ENCODE measurements around the gene PRODH.
"Not testable (repeated sequence)": the region's sequence is repeated elsewhere in the genome, so short reads cannot be mapped to it uniquely, and the experiment has no call there.

PRODH gene

DNA sequence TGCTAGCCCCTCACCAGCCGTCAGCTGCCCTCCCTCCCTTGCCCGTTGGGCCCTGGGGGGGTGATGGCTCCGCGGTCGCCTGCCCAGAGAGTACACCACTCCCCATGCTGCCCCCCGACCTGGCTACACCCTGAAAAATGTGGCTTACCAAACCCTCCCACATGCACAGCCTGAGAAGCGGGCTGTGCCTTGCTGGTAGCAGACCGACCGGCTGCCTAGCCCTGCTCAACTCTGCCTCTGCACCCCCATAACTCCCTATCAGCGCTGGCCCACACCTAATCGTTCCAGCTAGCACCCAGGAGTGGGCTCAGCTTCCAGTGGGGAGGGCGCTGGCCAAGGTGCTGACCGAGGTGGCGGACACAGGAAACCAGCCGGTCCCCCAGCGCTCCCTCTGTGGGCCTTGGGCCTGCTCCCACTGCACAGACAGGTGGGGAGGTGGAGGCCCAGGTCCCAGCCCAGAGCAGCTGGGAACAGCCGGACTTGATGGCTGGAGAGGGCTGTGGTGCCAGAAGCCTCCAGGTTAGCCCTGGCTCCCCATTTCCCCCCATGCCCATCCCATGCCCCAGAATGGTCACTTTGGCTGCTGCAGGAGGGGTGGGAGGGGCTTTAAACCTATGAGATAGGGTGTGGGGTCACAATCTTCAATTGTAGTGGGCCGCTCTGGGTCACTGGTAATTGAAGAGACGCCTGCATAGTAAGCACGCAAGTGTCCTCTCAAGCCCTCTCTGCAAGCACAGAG, 32.1 kb upstream of the PRODH start:
- Histone ChIP-seq H3K36me3 (ENCODE audit: control insufficient read depth in 2 of 2, insufficient read depth in 1 of 2, low read length in 2 of 2) (no peaks in the 10 kb centered on the region), H3K4me1 (ENCODE audit: control insufficient read depth, insufficient read depth, low read length) (no peaks in the 10 kb centered on the region), H3K27ac (ENCODE audit: extremely low read depth, low read depth, low read length) (no peak overlapping the region), H3K9me3 (ENCODE audit: control insufficient read depth, insufficient read depth, low read depth, low read length) (no peaks in the 10 kb centered on the region), H3K4me3 (ENCODE audit: low read depth, low read length) (no peak overlapping the region)
- CTCF ChIA-PET, result interaction anchor here (0.5 kb wide), 1 partner anchor 400 kb away, joined by 3 read pairs; no protein-coding TSS in a partner anchor
- POLR2A ChIA-PET, result no interaction called here
- no peak for TF ChIP-seq ZNF146 (tag by site-specific recombination; IDR thresholded peaks at IDR 0.05)
- TF ChIP-seq, protein P1, sequence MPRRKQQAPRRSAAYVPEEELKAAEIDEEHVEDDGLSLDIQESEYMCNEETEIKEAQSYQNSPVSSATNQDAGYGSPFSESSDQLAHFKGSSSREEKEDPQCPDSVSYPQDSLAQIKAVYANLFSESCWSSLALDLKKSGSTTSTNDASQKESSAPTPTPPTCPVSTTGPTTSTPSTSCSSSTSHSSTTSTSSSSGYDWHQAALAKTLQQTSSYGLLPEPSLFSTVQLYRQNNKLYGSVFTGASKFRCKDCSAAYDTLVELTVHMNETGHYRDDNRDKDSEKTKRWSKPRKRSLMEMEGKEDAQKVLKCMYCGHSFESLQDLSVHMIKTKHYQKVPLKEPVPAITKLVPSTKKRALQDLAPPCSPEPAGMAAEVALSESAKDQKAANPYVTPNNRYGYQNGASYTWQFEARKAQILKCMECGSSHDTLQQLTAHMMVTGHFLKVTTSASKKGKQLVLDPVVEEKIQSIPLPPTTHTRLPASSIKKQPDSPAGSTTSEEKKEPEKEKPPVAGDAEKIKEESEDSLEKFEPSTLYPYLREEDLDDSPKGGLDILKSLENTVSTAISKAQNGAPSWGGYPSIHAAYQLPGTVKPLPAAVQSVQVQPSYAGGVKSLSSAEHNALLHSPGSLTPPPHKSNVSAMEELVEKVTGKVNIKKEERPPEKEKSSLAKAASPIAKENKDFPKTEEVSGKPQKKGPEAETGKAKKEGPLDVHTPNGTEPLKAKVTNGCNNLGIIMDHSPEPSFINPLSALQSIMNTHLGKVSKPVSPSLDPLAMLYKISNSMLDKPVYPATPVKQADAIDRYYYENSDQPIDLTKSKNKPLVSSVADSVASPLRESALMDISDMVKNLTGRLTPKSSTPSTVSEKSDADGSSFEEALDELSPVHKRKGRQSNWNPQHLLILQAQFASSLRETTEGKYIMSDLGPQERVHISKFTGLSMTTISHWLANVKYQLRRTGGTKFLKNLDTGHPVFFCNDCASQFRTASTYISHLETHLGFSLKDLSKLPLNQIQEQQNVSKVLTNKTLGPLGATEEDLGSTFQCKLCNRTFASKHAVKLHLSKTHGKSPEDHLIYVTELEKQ (tag by site-specific recombination; IDR thresholded peaks at IDR 0.05; ENCODE audit: borderline replicate concordance), result no peak
- TF ChIP-seq, protein P2, sequence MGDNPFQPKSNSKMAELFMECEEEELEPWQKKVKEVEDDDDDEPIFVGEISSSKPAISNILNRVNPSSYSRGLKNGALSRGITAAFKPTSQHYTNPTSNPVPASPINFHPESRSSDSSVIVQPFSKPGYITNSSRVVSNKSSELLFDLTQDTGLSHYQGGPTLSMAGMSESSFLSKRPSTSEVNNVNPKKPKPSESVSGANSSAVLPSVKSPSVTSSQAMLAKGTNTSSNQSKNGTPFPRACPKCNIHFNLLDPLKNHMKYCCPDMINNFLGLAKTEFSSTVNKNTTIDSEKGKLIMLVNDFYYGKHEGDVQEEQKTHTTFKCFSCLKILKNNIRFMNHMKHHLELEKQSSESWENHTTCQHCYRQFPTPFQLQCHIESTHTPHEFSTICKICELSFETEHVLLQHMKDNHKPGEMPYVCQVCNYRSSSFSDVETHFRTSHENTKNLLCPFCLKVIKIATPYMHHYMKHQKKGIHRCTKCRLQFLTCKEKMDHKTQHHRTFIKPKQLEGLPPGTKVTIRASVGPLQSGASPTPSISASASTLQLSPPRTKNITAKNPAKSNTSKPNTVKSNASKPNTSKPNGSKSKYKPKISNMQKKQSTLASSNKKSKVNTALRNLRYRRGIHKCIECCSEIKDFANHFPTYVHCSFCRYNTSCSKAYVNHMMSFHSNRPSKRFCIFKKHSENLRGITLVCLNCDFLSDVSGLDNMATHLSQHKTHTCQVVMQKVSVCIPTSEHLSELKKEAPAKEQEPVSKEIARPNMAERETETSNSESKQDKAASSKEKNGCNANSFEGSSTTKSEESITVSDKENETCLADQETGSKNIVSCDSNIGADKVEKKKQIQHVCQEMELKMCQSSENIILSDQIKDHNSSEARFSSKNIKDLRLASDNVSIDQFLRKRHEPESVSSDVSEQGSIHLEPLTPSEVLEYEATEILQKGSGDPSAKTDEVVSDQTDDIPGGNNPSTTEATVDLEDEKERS (tag by site-specific recombination; IDR thresholded peaks at IDR 0.05), result no peak
- TF ChIP-seq, protein P3, sequence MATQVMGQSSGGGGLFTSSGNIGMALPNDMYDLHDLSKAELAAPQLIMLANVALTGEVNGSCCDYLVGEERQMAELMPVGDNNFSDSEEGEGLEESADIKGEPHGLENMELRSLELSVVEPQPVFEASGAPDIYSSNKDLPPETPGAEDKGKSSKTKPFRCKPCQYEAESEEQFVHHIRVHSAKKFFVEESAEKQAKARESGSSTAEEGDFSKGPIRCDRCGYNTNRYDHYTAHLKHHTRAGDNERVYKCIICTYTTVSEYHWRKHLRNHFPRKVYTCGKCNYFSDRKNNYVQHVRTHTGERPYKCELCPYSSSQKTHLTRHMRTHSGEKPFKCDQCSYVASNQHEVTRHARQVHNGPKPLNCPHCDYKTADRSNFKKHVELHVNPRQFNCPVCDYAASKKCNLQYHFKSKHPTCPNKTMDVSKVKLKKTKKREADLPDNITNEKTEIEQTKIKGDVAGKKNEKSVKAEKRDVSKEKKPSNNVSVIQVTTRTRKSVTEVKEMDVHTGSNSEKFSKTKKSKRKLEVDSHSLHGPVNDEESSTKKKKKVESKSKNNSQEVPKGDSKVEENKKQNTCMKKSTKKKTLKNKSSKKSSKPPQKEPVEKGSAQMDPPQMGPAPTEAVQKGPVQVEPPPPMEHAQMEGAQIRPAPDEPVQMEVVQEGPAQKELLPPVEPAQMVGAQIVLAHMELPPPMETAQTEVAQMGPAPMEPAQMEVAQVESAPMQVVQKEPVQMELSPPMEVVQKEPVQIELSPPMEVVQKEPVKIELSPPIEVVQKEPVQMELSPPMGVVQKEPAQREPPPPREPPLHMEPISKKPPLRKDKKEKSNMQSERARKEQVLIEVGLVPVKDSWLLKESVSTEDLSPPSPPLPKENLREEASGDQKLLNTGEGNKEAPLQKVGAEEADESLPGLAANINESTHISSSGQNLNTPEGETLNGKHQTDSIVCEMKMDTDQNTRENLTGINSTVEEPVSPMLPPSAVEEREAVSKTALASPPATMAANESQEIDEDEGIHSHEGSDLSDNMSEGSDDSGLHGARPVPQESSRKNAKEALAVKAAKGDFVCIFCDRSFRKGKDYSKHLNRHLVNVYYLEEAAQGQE (tag by site-specific recombination; IDR thresholded peaks at IDR 0.05), result peak; percentile 94

DNA sequence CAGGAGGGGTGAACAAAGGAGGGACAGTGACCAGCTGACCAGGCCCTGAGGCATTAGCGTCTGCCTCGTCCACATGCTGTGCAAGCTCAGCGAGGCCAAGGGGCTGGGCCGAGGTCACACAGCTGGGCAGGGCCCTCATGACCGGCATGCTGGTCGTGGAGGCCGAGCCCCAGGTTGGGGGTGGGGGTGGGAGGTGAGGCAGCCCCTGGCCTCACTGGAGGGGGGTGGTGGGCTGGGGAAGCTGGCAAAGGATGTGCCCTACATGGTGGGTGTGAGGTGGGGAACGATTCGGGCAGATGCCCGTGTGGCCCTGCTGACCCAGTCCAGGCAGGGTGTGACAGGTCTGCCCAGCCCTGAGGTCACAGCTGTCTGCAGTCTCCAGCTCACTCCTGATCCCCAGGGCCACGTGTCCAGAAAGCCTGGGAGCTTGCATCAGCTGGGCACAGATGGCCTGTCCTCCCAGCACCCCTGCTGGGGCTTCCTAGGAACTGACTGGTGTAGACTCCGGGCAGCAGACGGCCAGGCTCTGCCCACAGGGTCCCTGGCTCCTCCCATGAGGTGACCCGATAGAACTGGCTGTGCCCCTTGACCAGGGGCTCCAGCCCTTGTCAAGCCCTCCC, 31.4 kb upstream of the PRODH start:
- H3K27ac ChIP-seq (ENCODE audit: extremely low read depth, low read depth, low read length); H3K4me3 ChIP-seq (ENCODE audit: low read depth, low read length); H3K4me1 ChIP-seq (ENCODE audit: control insufficient read depth, insufficient read depth, low read length); H3K36me3 ChIP-seq (ENCODE audit: control insufficient read depth in 2 of 2, insufficient read depth in 1 of 2, low read length in 2 of 2); H3K9me3 ChIP-seq (ENCODE audit: control insufficient read depth, insufficient read depth, low read depth, low read length): not testable (repeated sequence)
- POLR2A ChIA-PET, result interaction anchor here (0.6 kb wide), 1 partner anchor 28 kb away, joined by 5 read pairs; no protein-coding TSS in a partner anchor
- CTCF ChIA-PET, result interaction anchor here (0.6 kb wide), 1 partner anchor 1271 kb away, joined by 3 read pairs; no protein-coding TSS in a partner anchor

DNA sequence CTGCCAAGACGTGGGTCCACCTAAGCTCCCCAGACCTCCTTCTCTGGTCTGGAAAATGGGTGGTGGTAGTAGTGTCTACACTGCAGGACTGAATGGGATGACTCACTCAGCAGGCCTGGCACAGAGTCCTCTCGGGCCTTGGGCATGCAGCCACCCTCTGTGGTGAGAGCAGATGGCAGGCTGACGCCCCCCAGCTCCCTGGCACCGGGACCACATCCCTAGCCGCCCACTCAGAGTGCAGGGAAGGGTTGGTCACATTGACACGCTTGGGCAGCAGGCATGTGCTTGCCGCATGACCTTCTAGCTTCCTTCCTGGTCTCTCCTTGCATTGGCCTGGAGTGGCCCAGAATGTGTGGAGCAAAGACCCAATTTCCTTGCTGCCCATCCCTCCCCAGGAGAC, 30.7 kb upstream of the PRODH start:
- Histone ChIP-seq H3K27ac (ENCODE audit: extremely low read depth, low read depth, low read length) (no peak overlapping the region), H3K4me3 (ENCODE audit: low read depth, low read length) (no peak overlapping the region), H3K4me1 (ENCODE audit: control insufficient read depth, insufficient read depth, low read length) (no peaks in the 10 kb centered on the region), H3K36me3 (ENCODE audit: control insufficient read depth in 2 of 2, insufficient read depth in 1 of 2, low read length in 2 of 2) (no peaks in the 10 kb centered on the region), H3K9me3 (ENCODE audit: control insufficient read depth, insufficient read depth, low read depth, low read length) (no peaks in the 10 kb centered on the region)
- ChIA-PET POLR2A (interaction anchor here (0.6 kb wide), 1 partner anchor 29 kb away, joined by 5 read pairs; no protein-coding TSS in a partner anchor), CTCF (interaction anchor here (0.6 kb wide), 1 partner anchor 1271 kb away, joined by 3 read pairs; no protein-coding TSS in a partner anchor)
- TF ChIP-seq ZNF2 (tag by site-specific recombination; IDR thresholded peaks at IDR 0.05), result no peak
- TF ChIP-seq ZNF621 (tag by site-specific recombination; IDR thresholded peaks at IDR 0.05), result no peak
- no peak for TF ChIP-seq ZNF623 (tag by site-specific recombination; IDR thresholded peaks at IDR 0.05)
- TF ChIP-seq, protein P4, sequence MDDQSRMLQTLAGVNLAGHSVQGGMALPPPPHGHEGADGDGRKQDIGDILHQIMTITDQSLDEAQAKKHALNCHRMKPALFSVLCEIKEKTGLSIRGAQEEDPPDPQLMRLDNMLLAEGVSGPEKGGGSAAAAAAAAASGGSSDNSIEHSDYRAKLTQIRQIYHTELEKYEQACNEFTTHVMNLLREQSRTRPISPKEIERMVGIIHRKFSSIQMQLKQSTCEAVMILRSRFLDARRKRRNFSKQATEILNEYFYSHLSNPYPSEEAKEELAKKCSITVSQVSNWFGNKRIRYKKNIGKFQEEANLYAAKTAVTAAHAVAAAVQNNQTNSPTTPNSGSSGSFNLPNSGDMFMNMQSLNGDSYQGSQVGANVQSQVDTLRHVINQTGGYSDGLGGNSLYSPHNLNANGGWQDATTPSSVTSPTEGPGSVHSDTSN (CRISPR knock-in tag; IDR thresholded peaks at IDR 0.05), result no peak
- TF ChIP-seq, protein P5, sequence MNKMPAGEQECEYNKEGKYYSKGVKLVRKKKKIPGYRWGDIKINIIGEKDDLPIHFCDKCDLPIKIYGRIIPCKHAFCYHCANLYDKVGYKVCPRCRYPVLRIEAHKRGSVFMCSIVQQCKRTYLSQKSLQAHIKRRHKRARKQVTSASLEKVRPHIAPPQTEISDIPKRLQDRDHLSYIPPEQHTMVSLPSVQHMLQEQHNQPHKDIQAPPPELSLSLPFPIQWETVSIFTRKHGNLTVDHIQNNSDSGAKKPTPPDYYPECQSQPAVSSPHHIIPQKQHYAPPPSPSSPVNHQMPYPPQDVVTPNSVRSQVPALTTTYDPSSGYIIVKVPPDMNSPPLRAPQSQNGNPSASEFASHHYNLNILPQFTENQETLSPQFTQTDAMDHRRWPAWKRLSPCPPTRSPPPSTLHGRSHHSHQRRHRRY (tag by site-specific recombination; IDR thresholded peaks at IDR 0.05), result no peak
- no peak for TF ChIP-seq ZNF664 (tag by site-specific recombination; IDR thresholded peaks at IDR 0.05)
- TF ChIP-seq ZNF140 (tag by site-specific recombination; IDR thresholded peaks at IDR 0.05), result no peak
- TF ChIP-seq KLF9 (tag by site-specific recombination; IDR thresholded peaks at IDR 0.05; ENCODE audit: low read depth), result no peak
- no peak for TF ChIP-seq ZNF292 (tag by site-specific recombination; IDR thresholded peaks at IDR 0.05; ENCODE audit: borderline replicate concordance, low read depth)
- TF ChIP-seq ZNF791 (tag by site-specific recombination; IDR thresholded peaks at IDR 0.05), result no peak
- no peak for TF ChIP-seq ZNF157 (tag by site-specific recombination; IDR thresholded peaks at IDR 0.05)

Data from HEK293 (cell line).